Neutrophil (primary cell): ENCODE results near the gene AP2B1.

ENCODE experiments used
- H3K27ac ChIP-seq: fragments of 200-600 bp; sonication (generic); 2 replicates; pipeline ENCODE4 v1.5.1; 2016; ENCODE audit warnings: mild to moderate bottlenecking, moderate library complexity
- H3K27me3 ChIP-seq: fragments of 200-600 bp; sonication (generic); 2 replicates; pipeline ENCODE4 v1.6.0; 2016; ENCODE audit warnings: mild to moderate bottlenecking
- H3K36me3 ChIP-seq: fragments of 200-600 bp; sonication (generic); 2 replicates; pipeline ENCODE4 v1.5.1; 2017
- H3K4me1 ChIP-seq, 2 experiments: fragments of 200-600 bp in 1 of 2; sonication (generic) in 1 of 2; 1 replicate in 1 of 2; 2 replicates in 1 of 2; pipeline versions ENCODE4 v1.5.1 to v1.6.1; 2013 to 2016; ENCODE audit warnings: low read depth in 1 of 2, low read length in 1 of 2, mild to moderate bottlenecking in 1 of 2, moderate library complexity in 1 of 2; ENCODE audit not compliant: control insufficient read depth in 1 of 2, insufficient read depth in 1 of 2
- H3K4me3 ChIP-seq, 2 experiments: fragments of 200-600 bp in 1 of 2; sonication (generic) in 1 of 2; 1 replicate in 1 of 2; 2 replicates in 1 of 2; pipeline ENCODE4 v1.5.1; 2013 to 2016; ENCODE audit warnings: low read depth in 1 of 2, low read length in 1 of 2, mild to moderate bottlenecking in 1 of 2, moderate library complexity in 1 of 2
- H3K9me3 ChIP-seq: fragments of 200-600 bp; sonication (generic); 2 replicates; pipeline ENCODE4 v1.5.1; 2016
- CTCF ChIP-seq: fragments of 200-600 bp; sonication (generic); IDR thresholded peaks from 2 replicates; pipeline ENCODE4 v1.5.1; 2016; ENCODE audit warnings: antibody characterized with exemption

Gene AP2B1

GRCh38 chr17:35738519-35739133 lies 151.5 kb downstream of the AP2B1 start:
- Histone ChIP-seq H3K36me3 (no peaks in the 10 kb centered on the region), H3K4me1 (no peaks in the 10 kb centered on the region), H3K27me3 (peaks cover 64% of the 10 kb centered on the region), H3K27ac (no peak overlapping the region), H3K9me3 (no peaks in the 10 kb centered on the region), H3K4me3 (no peak overlapping the region)
- TF ChIP-seq CTCF: no peak

DNA sequence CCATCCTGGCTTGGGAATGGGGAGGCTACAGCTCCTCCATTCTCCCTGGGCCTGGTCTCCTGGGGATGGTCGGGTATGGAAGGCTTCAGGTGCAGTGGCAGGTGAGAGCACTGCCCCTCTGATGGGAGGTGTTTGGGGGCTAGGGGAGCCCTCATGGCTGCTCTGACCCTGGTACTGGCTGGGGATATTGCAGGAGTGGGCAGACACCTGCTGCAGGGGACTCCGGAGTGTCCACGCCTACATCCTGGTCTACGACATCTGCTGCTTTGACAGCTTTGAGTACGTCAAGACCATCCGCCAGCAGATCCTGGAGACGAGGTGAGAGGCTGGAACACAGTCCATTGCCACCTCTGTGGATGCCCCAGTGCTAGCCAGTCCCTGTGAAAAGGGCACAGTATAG lies 153.1 kb downstream of the AP2B1 start:
- TF ChIP-seq CTCF: no peak
- H3K27me3 ChIP-seq: peaks cover 61% of the 10 kb centered on the region
- H3K4me3 ChIP-seq: no peak overlapping the region
- no peak overlapping the region for H3K27ac ChIP-seq
- H3K9me3 ChIP-seq: no peaks in the 10 kb centered on the region
- H3K4me1 ChIP-seq: no peaks in the 10 kb centered on the region
- H3K36me3 ChIP-seq: no peaks in the 10 kb centered on the region

DNA sequence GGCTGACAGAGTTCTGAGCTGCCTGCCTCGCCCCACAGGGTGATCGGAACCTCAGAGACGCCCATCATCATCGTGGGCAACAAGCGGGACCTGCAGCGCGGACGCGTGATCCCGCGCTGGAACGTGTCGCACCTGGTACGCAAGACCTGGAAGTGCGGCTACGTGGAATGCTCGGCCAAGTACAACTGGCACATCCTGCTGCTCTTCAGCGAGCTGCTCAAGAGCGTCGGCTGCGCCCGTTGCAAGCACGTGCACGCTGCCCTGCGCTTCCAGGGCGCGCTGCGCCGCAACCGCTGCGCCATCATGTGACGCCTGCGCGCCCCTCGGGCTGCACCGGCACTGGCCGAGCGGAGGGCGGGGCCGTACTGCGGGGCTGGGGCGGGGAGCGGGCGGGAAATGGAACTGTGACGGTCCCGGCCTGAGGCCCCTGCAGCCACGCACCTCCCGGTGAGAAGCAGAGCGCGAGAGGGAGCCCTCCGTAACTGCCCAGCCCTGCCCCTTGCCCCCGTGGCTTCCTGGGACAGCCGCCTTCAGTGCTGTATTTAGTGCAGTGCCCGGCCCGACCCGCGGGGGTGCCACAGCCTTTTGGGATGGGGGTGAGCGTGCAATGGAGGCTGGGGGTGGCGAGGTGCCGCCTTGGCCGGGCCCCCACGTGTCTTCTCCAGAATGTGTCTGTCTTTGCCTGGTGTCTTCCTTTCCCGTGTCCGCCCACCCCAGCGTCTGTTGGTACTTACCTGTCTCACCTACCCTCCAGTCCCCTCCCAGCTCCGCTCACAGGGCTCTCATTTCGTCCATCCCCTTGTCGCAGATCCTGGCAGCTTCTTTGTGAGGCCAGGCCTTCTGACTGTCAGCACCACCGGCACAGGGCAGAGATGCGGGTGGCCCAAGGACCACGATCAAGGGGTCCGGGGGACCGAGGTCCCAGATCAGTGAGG lies 154.1 kb downstream of the AP2B1 start:
- no peak for TF ChIP-seq CTCF
- H3K36me3 ChIP-seq: no peaks in the 10 kb centered on the region
- H3K27ac ChIP-seq: no peak overlapping the region
- no peak overlapping the region for H3K4me3 ChIP-seq
- peaks cover 61% of the 10 kb centered on the region for H3K27me3 ChIP-seq
- H3K4me1 ChIP-seq: no peaks in the 10 kb centered on the region
- H3K9me3 ChIP-seq: no peaks in the 10 kb centered on the region

DNA sequence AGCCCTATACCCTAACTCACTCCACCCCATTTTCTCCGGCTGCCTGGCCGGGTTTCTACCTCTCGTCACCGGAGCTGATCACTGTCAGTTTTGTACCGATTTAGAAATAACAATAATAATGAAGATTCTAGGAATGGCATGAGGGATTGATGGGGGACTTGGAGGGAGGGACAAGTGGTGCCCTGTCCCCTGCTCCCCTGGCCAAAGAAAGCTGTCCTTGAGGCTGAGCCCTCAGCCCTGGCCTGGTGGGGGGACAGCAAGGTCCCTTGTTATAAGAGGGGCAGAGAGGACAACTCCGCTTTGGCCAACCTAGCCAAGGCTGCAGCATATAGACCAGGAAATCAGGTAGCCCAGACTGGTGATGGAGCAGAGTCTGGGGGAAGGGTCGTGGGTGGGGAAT lies 155.4 kb downstream of the AP2B1 start:
- H3K27me3 ChIP-seq: peaks cover 61% of the 10 kb centered on the region
- no peaks in the 10 kb centered on the region for H3K4me1 ChIP-seq
- no peaks in the 10 kb centered on the region for H3K36me3 ChIP-seq
- no peak for TF ChIP-seq CTCF
- no peak overlapping the region for H3K27ac ChIP-seq
- H3K4me3 ChIP-seq: no peak overlapping the region
- no peaks in the 10 kb centered on the region for H3K9me3 ChIP-seq

DNA sequence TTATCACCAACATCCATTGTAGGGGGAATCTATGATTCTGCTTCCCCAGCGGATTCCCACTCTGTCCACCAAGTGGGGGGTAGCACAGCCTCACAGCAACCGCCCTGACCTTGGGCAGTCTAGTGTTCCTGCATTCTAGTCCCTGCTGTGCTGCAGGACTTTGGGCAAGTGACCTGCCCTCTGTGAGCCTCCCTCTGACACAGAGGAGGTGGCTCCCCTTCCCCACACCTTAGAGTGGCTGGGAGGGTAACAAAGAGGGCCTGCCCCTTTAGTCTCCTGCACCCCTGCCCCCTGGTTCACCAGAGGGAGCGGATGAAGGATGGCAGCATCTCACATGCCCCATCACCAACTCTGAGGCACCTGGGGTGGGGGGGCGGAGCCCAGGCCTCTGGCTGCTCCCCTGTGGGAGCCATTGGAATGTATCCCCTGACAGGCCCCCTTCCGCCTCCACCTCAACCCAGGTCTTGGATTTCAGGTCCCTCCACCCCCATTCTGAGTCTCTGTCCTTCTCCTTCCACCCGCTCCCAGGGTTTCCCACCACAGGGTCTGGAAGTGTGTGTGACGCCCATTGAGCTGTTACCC lies 155.9 kb downstream of the AP2B1 start:
- TF ChIP-seq CTCF: no peak
- H3K27ac ChIP-seq: no peak overlapping the region
- H3K27me3 ChIP-seq: peaks cover 65% of the 10 kb centered on the region
- H3K9me3 ChIP-seq: no peaks in the 10 kb centered on the region
- H3K36me3 ChIP-seq: no peaks in the 10 kb centered on the region
- no peak overlapping the region for H3K4me3 ChIP-seq
- H3K4me1 ChIP-seq: no peaks in the 10 kb centered on the region
